ENCODE measurements around the gene SLC43A1.

The SLC43A1 gene

DNA sequence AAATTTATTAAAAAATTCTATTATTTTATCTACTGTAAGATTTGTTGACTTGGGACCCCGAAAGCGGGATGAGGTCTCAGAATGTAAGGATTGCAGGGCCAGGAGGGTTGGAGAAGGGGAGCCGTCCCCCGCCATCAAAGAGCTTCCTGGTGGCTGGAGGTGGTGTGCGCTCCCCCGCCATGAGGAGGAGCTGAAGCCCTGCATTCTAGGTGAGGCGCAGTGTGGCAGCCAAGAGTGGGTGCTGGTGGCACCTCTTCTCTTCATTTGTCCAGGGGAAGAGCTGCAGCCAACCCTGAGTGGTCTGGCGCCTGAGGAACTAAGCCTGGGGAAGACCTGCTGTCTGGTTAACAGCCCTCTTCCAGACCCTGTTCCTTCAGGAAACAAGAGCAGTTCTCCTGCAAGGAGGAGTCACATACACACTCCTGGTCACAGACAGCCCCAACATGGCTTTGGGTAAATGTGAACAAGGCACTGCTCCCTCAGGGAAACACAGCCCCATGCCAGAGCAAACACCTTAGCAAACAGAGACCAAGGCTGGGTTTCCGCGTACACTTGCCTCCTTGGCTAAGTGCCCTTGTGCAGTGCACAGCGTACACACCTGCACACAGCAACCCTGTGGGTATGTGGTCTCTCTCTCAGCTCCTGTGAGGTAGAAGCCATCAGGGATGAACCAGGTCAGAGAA lies 37.9 kb downstream of the SLC43A1 start:
- no peak for DNase-seq

DNA sequence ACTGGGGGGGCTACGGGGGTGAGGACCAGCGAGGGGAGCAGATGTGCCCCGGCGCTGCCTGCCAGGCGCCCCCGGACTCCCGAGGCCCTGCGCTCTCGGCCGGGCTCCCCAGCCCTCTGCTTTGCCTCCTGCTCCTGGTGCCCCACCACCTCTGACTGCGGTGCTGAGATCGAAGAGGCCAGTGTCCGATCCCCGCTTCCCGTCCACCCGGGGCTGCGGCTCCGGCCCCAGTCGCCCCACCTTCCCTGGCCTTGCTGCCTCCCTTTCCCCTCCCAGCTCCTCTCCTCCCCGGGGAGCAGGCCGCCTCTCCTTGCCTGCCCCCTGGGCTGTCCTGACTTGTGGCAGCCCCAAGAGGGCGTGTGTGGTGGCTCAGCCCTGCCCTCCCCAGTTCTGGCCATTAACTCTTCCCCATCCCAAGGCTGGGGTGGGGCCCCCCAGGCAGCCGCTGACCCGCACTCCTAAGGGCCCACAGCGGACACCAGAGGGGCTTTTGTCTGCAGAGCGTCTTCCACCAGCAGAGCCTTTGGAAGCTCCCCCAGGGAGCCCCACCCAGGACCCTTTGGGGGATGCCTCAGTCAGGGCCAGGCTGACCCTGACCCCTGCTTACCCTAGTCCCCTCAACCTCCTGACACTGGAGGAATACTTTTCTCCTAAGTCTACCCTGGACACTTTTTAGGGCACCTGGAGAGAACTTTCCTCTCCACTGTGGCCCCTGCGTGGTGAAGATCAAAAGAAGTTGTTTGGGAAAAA lies 38.6 kb downstream of the SLC43A1 start:
- DNase-seq = peak; percentile 82

DNA sequence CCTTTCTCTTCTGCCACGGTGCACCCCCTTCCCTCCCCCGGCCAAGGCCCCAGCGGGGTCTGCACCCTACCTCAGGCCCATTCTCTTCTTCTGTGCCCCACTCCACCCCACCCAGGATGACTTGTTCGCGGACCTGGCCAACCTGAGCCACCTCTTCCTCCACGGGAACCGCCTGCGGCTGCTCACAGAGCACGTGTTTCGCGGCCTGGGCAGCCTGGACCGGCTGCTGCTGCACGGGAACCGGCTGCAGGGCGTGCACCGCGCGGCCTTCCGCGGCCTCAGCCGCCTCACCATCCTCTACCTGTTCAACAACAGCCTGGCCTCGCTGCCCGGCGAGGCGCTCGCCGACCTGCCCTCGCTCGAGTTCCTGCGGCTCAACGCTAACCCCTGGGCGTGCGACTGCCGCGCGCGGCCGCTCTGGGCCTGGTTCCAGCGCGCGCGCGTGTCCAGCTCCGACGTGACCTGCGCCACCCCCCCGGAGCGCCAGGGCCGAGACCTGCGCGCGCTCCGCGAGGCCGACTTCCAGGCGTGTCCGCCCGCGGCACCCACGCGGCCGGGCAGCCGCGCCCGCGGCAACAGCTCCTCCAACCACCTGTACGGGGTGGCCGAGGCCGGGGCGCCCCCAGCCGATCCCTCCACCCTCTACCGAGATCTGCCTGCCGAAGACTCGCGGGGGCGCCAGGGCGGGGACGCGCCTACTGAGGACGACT lies 39.3 kb downstream of the SLC43A1 start:
- peak; percentile 83 for DNase-seq

DNA sequence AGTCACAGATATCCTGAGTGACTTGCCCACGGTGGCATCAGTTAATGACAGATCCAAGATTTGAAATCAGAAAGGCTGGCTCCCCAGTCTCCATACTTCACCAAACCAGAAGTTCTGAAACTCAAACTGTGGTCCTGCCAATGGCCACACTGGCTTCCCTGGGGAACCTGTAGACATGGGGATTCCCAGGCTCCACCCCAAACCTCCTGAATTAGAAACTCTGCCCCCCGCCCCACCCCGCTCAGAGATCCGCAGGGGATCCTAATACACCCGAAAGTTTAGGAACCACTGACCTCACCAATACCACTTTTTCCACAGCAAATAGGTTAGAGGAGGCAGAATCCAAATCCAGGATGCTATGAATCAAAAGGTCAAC lies 39.8 kb downstream of the SLC43A1 start:
- DNase-seq = no peak

DNA sequence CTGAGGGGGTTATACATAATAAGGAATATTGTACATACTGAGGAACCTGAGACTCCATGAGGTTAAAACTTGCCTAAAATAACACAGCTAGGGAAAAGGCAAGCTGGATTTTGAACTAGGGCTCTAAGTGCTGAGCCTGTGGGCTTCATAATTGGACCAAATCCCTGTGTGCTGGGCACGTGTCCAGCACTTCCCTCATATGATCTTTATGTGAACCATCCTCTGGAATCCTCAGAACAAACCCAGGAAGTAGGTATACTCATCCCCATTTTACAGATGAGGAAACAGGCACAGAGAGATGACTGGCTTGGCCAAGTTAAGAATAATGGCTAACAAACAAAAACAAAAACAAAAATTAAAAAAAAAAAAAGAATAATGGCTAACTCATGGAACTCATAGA lies 40.3 kb downstream of the SLC43A1 start:
- no peak for DNase-seq

DNA sequence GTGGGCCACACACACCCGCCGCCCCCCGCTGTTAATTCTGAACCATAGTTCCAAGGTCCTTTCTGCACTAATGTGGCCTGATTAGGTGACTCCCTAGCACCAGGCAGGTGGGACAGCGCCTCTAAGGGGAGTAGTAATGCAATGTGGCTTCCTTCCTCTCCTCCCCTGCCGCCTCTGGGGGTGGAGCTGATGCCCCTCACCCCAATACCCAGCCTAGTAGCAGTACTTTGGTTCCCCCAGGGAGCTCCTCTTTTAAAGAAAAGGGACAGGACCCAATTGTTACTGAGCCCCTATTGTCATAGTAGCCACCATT lies 40.7 kb downstream of the SLC43A1 start:
- no peak for DNase-seq

DNA sequence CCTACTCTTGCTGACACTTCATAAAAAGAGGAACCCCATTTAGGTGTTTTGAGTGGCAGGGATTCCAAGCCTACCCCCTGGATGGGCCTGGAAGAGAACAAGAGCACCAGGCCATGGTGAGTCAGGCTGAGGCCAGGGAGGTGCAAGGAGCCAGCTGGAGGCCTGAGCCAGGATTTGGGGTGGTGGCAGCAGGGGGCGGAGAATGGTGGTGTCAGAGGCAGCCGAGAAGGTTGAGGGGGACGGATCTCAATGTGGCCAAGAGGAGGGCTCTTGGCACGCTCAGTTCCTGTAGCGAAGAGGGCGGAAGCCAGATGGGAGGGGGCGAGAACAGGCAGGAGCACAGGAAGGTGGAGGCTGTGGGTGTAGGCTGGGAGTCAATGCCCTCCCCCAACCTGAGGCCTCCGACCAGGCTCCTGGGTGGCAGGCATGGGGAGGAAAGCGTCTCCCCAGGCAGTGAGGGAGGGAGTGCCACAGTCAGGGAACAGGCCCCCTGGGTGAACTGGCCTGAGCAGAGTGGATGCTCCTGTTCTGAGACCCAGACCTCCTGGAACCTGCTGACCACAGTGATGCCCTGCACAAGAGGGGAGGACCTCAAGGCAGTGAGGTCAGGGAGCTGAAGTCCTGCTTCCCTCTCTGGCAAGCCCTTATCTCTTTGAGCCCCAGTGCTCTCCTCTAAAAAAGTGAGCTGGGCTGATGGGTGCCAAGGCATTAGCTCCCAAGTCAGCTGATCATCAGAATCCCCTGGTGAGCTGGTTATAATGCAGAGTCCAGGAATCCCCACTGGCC lies 41.3 kb downstream of the SLC43A1 start:
- peak; percentile 72 for DNase-seq

DNA sequence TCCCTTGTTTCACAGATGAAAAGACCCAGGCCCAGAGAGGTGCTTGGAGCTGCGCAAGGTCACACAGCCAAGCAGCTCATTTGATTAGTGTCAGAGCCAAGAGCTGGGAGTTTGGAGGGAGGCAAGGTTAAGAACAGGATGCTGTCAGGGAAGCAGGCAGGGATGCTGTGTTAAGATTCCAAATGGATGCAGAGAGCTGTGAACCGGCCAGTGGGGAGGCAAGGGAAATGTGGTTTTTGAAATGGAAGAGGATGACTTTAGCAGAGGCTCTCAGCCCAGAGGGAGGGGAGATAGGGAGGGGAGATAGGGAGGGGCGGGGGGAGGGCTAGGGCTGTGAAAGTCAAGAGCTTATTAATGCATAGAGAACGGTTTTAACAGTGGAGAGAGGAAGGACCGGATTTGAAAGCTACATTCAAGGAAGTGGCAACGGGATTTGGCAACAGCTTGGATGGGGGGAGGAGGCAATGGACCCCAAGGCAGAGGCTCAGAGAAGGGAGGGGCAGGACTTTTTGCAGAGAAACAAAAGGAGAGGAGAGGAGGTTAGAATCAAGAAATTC lies 42.1 kb downstream of the SLC43A1 start:
- no peak for DNase-seq

DNA sequence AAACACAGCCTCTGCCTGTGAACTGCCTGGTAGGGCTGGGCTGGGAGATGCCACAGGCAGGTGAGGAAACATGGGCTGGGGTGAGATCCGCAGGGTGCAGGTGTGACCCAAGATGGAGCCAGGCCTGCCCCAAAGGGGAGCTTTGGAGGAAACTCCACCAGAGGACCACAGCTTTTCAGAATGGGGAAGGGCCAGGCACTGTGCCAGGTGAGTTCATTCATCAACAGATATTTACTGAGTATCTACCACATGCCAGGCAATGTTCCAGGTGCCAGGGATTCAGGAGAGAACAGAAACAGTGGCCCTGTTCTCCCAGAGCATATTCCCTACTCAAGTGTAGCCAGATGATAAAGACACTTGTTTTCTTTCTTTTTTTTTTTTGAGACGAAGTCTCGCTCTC lies 44.0 kb downstream of the SLC43A1 start:
- no peak for DNase-seq

DNA sequence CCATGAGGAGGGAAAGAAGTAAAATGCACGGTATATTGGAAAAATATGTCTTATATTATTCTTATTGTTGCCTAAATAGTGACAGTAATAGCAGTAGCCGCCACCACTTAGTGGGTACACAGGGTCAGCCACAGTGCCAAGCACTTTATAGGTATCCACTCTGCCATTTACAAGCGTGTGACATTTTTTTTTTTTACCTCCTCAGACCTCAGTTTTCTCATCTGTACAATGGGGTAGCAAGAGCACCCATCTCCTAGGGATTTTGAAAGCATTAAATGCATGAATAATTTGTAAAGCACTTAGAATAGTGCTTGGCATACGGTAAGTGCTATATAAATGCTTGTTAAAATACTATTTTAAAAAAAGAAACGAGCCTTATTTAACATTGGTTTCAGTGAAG lies 46.2 kb downstream of the SLC43A1 start:
- no peak for DNase-seq

DNA sequence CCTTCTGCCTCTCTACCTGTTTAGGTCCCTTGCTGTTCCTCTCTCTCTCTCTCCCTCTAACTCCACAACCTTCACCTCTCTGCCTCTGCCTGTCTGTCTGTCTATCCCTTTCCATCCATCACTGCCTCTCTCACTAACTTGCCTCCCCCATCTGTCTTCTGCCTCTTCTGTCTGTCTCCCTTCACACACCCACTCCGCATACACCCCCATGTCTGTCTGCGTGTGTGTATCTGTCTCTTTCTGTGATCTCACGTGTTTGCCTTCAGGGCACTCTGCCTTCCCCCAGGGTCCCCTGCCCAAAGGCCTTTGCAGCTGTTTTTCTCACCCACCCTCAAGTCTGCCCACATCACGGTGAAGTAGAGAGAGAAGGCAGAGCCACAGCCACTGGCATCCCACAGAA lies 47.2 kb downstream of the SLC43A1 start:
- DNase-seq = no peak

DNA sequence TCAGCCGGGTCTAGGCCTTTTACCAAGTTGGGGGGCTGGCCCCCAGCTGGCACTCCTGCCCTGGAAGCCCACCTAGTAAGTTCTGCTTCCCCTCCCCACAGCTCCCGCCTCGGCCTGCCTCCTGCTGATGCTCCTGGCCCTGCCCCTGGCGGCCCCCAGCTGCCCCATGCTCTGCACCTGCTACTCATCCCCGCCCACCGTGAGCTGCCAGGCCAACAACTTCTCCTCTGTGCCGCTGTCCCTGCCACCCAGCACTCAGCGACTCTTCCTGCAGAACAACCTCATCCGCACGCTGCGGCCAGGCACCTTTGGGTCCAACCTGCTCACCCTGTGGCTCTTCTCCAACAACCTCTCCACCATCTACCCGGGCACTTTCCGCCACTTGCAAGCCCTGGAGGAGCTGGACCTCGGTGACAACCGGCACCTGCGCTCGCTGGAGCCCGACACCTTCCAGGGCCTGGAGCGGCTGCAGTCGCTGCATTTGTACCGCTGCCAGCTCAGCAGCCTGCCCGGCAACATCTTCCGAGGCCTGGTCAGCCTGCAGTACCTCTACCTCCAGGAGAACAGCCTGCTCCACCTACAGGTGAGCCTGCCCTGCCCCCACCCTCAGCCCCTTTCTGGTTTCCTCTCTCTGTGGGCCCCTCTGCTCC lies 47.9 kb downstream of the SLC43A1 start:
- DNase-seq = no peak

DNA sequence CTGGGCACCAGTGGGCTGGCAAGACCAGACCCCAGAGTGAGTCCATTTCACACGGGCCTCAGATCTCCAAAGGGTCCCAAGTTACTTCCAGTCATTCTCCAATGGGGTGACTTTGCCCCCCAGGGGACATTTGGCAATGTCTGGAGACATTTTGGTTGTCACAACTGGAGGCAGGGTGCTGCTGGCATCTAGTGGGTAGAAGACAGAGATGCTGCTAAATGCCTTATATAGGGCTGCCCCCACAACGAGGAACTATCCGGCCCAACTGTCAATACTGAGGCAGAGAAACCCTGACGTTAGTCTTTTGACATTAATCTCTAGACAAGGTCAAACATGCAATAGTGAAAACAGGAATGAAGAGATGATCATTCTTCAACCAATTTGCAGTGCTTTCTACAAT lies 48.8 kb downstream of the SLC43A1 start:
- DNase-seq = no peak

DNA sequence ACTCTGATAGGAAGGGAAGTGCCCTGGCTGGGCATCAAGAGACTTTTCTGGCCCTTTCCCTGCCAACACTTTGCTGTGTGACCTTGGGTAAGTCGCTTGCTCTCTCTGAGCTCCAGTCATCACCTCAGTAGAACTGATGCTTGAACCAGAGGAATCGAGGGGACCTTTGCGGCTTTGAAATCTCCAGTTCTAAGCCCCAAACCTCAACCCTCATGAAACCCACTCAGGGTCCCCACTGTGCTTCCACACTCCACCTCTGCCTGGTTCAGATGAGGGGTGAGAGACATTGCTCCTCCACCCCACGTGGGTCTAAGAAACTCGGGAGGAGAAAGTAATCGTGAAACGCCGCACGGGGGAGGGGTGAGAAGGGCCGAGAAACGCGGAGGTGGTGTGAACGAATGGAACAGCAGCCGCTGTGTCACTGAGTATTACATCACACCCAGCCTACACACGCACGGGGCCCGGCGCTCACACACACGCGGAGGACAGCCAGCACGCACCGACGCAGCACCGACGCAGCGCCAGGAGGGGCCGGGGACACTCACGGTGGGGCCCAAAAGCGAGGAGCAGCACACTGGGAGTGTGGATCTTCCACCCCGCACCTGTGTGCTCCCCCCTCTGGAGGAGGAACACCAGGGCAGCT lies 50.8 kb downstream of the SLC43A1 start:
- DNase-seq = no peak

DNA sequence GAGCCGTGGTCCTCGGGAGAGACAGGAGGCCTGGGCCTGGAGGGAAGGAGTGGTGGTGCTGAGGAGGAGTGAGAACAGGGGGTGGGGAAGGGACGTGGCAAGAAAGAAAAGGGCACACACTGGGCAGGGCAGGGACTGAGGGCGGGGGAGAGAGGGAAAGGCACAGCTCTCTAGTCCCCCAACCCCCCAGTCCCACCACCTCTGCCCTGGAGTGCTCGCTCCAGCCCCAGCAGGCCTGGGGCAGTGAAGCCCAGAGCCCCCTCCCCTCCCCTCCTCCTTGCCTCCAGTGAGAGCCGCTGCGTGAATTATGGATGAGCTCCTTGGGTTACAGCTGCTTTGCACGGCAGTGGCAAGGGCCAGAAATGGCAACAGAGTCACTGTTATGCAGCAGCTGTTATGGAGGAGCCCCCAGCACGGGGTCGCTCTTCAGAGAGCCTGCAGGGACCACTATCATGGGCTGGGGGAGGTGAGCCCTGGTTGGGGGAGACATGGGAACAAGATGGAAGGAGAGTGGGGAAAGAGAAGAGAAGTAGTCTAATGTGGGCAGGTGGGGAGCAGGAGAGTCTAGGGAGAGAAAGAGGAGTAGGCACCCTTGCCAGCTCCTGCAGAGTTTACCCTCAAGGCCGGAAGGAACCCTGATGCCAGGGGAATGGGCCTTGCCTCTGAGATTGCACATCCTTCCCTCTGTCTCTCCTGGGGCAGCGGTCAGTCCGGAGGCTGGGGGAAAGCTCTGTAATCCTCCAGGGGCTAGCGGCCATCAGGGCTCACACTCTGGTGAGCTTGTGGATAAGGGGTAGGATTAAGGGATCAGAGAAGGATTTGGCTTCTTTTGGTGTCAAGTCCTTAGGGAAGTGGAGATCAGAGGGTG lies 51.6 kb downstream of the SLC43A1 start:
- no peak for DNase-seq

DNA sequence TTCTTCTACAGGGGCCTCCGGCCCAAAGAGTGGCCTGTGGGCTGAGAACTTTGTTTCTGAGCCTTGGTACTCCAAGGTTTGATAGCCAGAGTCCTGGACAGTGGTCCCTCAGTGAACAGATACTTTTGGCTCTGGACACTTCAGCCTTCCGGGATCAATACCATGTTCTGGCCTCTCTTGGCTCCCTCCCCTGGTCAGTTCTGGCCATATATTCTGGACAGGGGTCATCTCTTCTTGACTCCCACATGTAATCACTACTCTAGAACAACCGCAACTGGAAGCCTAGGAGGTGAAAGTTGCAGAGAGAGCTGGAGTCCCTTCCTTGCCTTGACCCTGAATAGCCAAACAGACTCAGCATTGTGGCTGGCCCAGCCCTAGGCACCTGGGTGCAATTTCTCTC lies 52.9 kb downstream of the SLC43A1 start:
- DNase-seq = no peak

DNA sequence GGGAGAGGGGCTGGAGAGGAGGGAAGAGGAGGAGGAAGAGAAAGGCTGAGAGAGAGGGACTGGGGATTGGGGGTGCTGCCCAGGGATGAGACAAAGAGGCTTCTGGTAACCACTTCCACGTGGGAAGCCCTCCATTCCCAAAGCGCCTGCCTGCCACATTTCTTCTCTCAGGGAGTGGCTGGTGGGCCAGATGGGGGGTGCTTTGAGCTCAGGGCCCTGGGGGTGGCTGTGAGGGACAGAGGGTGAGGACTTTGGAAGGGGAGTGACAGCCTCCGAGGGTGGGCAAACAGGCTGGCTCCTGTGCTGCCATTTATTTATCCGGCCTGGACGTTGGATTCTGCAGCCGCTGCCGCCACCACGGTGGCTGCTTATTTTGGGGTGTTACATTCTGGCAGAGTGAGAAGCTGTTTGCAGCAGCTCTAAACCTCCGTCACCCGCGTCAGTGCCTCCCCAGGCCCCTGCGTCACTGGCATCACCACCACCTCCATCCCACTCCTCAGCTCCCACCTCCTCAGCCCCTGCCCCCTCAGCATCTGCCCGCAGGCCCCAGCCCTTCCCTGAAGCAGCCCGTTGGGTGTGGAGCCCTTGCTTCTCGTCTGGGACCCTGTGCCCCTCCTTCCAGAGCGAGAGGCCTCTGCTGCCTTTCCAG lies 53.5 kb downstream of the SLC43A1 start:
- no peak for DNase-seq

DNA sequence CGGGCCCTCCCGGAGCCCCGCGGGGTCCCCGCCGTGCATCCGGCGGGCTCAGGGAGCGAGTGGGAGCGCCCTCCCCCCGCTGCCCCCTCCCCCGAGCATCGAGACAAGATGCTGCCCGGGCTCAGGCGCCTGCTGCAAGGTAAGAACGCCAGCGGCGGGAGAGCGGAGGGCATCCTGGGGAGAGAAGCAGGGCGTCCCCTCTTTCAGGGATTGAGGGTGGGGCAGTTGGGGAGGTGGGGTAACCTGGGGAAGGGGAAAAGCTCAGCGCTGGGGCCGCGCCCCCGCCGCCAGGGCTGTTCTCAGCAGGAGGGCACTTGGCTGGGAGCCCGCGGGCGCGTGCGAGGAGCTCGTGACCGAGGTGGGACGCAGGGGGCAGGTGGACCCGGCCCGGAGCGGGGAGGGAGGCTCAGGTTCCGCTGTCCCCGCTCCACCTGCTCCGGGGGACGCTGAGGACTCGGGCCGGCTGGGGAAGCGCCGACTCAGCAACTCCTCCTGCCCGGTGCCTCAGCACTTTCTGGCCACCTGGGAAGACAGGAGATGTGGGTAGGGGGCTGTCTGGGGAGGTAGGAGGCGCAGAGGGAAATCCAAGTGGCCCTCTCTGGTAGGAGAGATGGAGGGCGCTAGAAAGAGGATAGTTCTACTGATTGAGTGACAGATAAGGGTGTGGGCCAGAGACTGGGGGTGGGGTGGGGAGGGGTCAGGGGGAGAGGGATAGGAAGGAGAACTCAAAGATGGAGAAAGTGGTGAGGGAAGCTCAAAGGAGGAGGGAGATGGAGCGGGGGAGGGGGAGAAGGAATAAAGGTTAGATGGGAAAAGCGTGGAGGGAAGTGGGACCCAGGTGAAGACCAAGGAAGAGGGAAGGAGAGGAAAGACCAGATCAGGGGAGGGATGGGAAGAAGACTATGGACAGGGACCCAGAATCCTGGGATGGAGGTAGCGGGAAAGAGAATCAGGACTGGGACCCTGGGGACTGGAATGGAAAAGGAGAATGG lies 54.4 kb downstream of the SLC43A1 start:
- DNase-seq = no peak

Data from activated CD8-positive, alpha-beta memory T cell treated with anti-CD3 and anti-CD28 coated beads for 24 hours (primary cell).